Measurements from ENCODE around the gene RMND5B.
A peak's percentile ranks its signal among the peaks of the same experiment; 100 is the strongest.

RMND5B gene

DNA sequence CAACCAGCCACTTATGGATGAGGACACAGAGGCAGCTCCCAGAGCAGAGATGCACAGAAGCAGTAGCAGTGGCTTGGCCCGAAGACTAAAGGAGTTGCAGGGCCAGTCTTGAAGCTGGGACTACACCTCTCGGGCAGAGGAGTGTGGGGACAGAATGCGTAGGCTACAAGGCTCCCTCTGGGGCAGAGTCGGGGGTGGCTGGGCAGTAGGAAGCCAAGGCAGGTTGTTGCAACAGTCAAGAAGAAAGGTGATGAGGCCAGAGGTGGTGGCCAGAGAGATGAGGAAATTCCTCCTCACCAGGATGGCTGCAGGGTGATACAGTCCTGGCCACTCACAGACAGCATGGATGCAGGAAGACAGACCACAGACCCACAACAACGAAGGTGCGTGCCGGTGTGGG is 22.4 kb upstream of the RMND5B start:
- ATAC-seq (no peak), DNase-seq (no peak)
- Mint-ChIP-seq H3K27me3 (no peaks in the 10 kb centered on the region), H3K27ac (no peak overlapping the region), H3K9me3 (no peaks in the 10 kb centered on the region), H3K4me1 (peaks cover 51% of the 10 kb centered on the region), H3K4me3 (no peak overlapping the region)

DNA sequence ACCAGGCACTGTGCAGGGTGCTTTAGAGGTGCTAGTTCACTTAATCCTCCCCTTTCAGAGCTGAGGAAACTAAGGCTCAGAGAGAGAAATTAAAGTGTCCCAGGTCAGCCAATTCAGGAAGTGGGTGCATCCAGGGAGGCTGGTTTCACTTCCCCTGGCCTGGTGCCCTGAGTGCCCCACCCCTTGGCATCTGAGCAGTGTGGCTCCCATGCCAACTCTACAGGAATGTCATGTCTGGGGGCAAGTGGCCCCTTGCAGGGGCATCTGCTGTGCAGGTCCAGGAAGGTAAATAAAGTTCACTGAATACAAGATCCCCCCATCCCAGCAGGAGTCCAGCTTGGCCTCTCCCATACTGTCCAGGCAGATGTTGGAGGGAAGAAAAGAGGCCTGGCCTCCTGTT is 21.8 kb upstream of the RMND5B start:
- ATAC-seq = no peak
- no peak overlapping the region for H3K27ac Mint-ChIP-seq
- H3K27me3 Mint-ChIP-seq = no peaks in the 10 kb centered on the region

DNA sequence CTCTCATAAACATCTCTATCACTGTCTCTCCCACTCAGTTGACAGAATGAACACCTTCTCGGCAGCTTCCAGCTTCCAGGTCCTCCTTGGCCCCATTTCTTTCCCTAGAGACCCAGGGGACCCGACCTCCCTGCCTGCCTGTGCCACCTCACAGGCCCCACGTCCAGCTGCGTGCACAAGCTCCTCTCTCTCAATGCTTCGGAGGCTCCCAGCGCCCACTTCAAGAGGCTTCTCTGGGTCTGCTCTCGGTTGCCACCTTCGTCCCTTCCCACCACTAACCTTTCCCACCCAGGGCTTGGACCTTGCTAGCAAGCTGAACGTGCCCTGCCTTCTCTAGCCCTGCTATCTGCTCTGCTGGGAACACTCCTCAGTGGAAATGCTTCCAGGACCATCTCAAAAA is 20.3 kb upstream of the RMND5B start:
- ATAC-seq = no peak
- no peaks in the 10 kb centered on the region for H3K27me3 Mint-ChIP-seq
- peaks cover 39% of the 10 kb centered on the region for H3K4me1 Mint-ChIP-seq
- no peak for DNase-seq
- no peaks in the 10 kb centered on the region for H3K9me3 Mint-ChIP-seq
- peak overlapping the region in 1 of 2 donors; percentile 21 for H3K27ac Mint-ChIP-seq
- H3K4me3 Mint-ChIP-seq = no peak overlapping the region

More for the DNA sequence above, 21.8 kb upstream of the RMND5B start:
- Mint-ChIP-seq H3K9me3 (no peaks in the 10 kb centered on the region), H3K4me1 (peaks cover 46% of the 10 kb centered on the region), H3K4me3 (no peak overlapping the region)
- DNase-seq = no peak

DNA sequence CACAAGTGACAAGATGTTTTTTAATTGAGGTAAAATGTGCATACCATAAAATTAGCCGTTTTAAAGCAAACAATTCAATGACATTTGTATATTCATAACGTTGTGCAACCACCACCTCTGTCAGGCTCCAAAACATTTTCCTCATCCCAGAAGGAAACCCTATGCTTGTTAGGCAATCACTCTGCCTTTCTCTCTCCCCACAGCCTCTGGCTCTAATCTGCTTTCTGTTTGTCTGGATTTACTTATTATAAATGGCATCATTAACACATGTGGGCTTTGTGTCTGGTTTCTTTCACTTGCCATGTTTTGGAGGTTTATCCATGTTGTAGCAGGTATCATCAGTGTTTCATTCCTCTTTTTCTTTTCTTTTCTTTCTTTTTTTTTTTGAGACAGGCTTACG is 18.9 kb upstream of the RMND5B start:
- Mint-ChIP-seq H3K4me3 (no peak overlapping the region), H3K4me1 (peaks cover 46% of the 10 kb centered on the region), H3K27me3 (no peaks in the 10 kb centered on the region), H3K9me3 (no peaks in the 10 kb centered on the region), H3K27ac (no peak overlapping the region)
- no peak for ATAC-seq
- no peak for DNase-seq

DNA sequence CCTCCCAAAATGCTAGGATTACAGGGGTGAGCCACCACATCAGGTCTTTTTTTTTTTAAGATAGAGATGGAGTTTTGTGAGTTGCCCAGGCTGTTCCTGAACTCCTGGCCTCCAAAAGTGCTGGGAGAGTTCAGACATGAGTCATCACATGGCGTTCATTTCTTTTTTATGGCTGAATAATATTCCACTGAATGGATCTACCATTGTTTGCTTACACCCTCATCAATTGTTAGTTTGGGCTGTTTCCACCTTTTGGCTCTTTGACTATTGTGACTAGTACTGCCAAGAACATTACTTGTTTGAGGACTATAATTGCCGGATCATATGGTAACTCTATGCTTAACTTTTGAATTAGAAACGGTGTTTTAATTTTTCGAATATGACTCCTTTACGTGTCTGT is 18.3 kb upstream of the RMND5B start:
- peak overlapping the region; percentile 86 to 88 for H3K4me3 Mint-ChIP-seq
- H3K27ac Mint-ChIP-seq = no peak overlapping the region
- H3K9me3 Mint-ChIP-seq = no peaks in the 10 kb centered on the region
- H3K27me3 Mint-ChIP-seq = no peaks in the 10 kb centered on the region
- no peak for DNase-seq
- H3K4me1 Mint-ChIP-seq = peaks cover 50% of the 10 kb centered on the region
- ATAC-seq = no peak

DNA sequence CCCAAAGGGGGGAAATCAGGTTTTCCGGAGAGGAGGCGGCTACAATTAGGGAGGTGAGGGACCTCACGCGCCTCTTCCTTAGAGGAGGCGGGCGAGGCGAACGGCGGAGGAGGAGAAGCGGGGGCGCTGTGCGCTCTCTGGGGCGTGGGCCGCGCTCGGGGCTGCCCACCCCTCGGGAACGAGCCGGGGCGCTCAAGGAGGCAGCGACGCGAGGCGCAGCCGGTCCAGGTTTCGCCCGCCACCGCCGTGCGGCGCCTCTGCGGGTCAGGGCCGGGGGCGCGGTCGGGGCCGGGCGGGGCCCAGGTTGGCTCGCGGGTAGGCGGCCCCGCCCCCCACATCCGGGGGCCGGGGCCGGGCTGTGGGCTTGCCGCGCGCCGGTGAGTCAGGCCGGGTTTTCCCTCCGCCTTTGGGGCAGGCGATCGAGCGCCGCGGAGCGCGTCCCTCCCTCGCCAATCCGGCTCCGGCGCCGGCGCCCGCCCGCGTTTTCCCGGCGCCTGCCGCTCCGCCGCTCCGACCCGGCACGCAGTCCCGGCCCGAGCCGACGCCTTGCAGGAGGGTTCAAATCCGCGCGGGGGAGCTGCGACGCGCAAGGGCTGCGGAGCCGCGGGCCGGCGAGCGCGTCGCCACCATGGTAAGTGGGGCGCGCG is 17.6 kb upstream of the RMND5B start, which contains the start of gene N4BP3:
Gene N4BP3 (plus strand): TSS at position 392 of the 647 bp plus-strand sequence. CDS start 6,052 bp downstream, outside the sequence.
- ATAC-seq (peak; percentile 67), DNase-seq (peak; percentile 86 to 87)
- peaks cover 53% of the 10 kb centered on the region for H3K4me1 Mint-ChIP-seq
- peak within 1 kb of the TSS; percentile 97 to 99 for H3K4me3 Mint-ChIP-seq
- no peaks in the 10 kb centered on the region for H3K9me3 Mint-ChIP-seq
- no peaks in the 10 kb centered on the region for H3K27me3 Mint-ChIP-seq
- H3K27ac Mint-ChIP-seq = peak within 1 kb of the TSS; percentile 79 to 94

DNA sequence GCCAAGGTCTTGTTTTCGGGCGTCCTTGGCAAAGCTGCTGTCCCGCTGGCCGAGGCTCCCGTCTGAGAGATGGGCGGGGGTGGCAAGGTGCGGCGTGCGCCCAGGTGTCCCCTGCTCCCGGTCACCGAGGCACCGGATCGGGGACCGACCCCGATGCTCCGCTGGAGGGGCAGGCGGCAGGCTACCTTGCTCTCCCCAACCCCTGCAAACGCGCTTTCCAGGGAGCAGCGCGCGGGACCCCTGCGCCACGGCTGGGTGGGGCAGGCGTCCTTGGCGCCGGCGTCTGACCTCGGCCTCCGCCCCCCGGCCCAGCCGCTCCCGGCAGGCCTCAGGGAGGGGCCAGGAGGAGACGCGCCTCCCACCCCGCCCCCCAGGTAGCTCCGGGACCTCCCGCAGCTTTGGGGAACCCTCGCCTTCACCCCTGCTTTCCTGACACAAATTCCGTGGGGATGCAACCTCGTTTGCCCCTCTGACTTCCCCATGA is 16.9 kb upstream of the RMND5B start:
- Mint-ChIP-seq H3K9me3 (no peaks in the 10 kb centered on the region), H3K27ac (peak overlapping the region; percentile 79 to 94), H3K4me3 (peak overlapping the region; percentile 97 to 99), H3K4me1 (peaks cover 51% of the 10 kb centered on the region), H3K27me3 (no peaks in the 10 kb centered on the region)
- DNase-seq = peak; percentile 33
- ATAC-seq = no peak

DNA sequence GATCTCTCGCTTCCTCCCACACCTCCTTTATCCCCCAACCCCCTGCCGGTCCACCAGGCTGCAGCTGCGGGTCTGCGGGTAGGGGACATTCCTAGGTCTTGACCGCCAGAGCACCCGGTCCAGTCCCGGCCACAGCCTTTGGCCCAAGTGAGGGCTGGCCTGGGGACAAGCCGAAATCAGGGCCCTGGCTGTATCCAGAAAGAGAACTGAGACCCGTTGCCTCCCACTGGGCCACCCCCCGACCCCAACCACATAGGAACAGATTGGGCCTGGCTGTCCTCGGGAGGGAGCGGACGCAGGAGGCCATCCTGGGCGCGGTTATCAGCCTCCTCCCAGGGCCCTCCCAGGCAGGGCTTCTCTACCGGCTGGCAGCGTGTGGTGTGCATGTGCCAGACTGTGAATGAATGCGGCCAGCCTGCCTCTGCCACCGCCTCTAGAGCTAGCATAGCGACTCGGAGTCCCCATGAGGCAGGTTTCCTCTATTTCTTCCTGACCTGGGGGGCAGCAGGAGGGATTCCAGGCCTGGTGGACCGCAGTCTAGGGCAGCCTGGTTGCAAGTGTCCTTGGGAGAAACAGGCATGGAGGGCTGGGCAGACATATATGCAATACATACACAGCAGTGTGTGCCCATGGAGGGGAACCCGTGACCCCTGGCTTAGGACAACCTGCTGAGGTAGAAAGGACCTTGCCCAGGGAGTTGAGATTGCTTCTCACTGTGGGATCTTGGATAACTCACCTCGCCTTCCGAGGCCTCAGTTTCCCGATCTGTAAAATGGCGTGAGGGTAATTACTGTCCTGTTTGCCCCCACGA is 16.3 kb upstream of the RMND5B start:
- Mint-ChIP-seq H3K4me3 (peak overlapping the region; percentile 97 to 99), H3K27ac (peak overlapping the region; percentile 79 to 94), H3K27me3 (no peaks in the 10 kb centered on the region), H3K4me1 (peaks cover 54% of the 10 kb centered on the region), H3K9me3 (no peaks in the 10 kb centered on the region)
- ATAC-seq = peak; percentile 50
- DNase-seq = peak; percentile 48 to 58

DNA sequence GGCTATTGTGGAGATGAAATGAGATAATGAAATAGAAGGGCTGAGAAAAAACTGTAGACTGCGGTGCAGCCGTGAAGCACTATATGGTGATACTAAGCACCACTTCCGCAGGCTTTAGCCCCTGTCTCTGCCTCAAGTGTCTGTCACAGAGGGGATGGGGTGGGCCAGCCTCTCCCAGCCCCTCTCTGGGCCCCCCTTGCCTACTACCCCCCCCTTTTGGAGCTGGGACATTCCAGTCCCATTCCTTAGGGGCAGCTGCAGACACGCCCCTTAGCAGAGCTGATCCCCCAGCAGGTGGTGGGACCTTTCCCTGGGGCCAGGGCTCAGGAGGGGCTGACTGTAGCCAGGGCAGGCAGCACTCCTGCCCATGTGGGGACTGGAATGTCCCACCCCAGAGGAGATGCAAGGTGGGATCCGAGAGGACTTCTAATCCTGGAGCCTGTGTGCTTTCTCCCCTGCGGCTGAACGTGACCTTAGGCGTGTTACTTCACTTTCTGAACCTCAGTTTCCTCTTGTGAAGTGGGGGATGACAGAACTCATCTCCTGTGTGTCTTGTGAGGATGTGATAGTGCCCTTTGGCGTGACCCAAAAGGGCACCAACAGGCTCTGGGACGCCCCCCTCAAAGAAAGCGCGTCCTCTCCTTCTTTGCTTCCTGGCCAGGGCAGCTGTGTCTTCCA is 15.5 kb upstream of the RMND5B start:
- DNase-seq (peak; percentile 37 to 50), ATAC-seq (peak; percentile 68)
- Mint-ChIP-seq H3K27me3 (no peaks in the 10 kb centered on the region), H3K9me3 (no peaks in the 10 kb centered on the region), H3K4me3 (peak overlapping the region; percentile 97 to 99), H3K27ac (peak overlapping the region; percentile 73 to 92), H3K4me1 (peaks cover 61% of the 10 kb centered on the region)

DNA sequence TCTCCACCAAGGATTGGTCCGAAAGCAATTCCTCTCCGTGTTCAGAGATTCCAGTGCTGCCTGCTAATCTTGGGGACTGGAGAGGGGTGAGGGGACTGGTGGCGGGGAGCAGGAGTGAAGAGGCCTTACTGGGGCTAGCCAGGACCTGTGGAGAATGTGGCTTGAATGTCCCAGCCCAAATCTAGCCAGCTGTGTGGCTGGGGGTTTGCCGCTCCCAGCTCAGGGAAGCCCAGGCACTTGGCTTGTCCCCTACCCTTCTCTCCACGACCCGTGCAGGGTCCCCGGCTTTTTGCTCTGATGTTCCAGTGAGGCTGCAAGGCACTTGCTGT is 15.0 kb upstream of the RMND5B start:
- Mint-ChIP-seq H3K9me3 (no peaks in the 10 kb centered on the region), H3K4me1 (peaks cover 63% of the 10 kb centered on the region), H3K4me3 (peak overlapping the region; percentile 97 to 99), H3K27me3 (no peaks in the 10 kb centered on the region), H3K27ac (peak overlapping the region; percentile 49 to 92)
- peak; percentile 25 to 29 for DNase-seq
- no peak for ATAC-seq

DNA sequence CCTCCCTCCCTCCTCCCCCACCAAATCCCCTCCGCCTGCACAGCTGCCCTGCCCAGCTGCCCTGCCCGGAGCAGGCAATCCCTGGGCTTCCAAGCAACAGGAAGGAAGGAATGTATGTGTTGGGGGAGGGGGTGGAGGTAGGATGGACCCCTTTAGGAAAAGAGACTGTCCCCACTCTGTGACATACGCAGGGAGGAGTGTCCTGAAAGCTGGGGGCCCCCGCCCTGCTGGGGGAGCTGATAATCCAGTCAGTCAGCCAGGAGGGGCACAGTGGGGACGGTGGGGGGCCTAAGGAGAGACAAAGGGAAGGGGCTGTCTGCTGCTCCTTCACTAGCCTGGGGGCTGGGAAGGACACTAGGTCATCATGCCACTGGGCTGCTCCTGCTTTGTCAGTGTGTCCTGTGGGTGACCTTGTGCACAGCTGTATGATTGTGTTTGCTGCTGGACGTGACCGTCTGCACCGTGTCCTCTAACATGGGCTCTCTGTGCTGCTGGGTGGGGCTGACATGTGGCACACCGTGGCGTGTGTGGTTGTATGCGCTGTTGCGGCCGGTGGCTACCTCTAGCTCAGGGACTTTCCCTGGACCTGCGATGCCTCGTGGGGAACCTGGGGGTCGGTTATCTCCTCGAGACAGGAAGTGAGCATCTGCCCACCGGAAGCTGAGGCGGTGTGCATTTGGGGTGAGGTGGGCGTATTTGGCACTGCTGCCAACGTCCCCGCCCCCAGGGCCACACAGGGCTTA is 14.5 kb upstream of the RMND5B start:
- H3K9me3 Mint-ChIP-seq = no peaks in the 10 kb centered on the region
- DNase-seq (peak; percentile 78 to 90), ATAC-seq (peak; percentile 73)
- H3K27me3 Mint-ChIP-seq = no peaks in the 10 kb centered on the region
- H3K4me1 Mint-ChIP-seq = peaks cover 68% of the 10 kb centered on the region
- peak overlapping the region; percentile 10 to 92 for H3K27ac Mint-ChIP-seq
- H3K4me3 Mint-ChIP-seq = peak overlapping the region; percentile 97 to 99

DNA sequence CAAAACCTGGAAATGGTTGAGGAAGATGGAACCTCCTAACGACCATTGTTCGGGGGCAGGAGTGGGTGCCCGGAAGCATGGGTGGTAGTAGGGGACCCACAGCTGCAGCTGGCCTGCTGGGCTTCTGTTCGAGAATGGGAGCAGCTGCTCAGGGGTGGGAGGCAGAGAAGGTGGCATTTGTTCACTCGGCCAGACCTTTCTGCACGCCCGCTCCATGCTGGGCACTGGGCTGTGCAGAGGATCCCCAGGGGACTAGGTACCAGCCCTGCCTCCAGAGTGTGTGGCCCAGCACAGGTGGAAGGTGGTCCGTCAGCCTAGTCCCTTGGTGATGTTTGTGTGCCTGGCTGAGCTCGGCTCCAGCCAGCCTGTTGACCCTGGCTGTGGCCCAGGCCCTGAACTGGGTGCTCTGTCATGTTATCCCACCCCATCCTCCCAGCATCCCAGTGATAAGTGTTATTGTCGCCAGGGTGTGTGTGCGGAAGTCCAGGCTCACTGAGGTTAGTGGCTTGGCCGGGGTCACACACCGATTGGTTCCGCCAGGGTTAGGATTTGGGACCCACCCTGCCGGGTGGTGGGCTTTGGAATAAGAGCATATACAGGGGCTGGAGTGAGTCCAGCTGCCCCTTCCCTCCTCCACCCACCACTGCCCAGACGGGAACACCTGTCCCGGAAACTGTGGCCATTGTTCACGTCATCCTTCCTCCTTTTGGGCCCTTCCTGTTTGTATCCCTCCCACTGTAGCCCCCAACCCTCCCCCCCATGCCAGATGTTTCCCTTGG is 12.7 kb upstream of the RMND5B start:
- DNase-seq = peak in 1 of 2 donors; percentile 1
- no peak for ATAC-seq
- Mint-ChIP-seq H3K4me3 (peak overlapping the region in 1 of 2 donors; percentile 52), H3K9me3 (no peaks in the 10 kb centered on the region), H3K4me1 (peaks cover 78% of the 10 kb centered on the region), H3K27ac (no peak overlapping the region), H3K27me3 (no peaks in the 10 kb centered on the region)

DNA sequence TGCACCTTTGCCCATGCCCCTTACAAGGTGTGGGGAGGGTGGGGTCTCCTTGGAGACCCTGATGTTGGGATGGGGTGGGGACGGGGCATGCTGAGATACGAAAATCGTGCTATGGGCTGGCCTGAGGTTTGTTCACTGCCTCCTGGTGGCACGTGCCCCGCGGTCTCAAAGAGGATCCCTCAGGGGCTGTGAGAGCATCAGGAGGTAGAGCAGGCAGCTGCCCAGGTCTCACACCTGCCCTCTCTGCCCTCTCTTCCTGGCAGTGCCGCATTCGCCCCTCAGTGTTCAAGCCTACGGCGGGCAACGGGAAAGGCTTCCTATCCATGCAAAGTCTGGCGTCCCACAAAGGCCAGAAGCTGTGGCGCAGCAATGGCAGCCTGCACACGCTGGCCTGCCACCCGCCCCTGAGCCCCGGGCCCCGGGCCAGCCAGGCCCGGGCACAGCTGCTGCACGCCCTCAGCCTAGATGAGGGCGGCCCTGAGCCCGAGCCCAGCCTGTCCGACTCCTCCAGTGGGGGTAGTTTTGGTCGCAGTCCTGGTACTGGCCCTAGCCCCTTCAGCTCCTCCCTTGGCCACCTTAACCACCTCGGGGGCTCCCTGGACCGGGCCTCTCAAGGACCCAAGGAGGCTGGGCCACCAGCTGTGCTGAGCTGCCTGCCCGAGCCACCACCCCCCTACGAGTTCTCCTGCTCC is 10.8 kb upstream of the RMND5B start:
- peaks cover 90% of the 10 kb centered on the region for H3K4me1 Mint-ChIP-seq
- H3K27ac Mint-ChIP-seq = no peak overlapping the region
- no peak for ATAC-seq
- no peaks in the 10 kb centered on the region for H3K27me3 Mint-ChIP-seq
- no peak for DNase-seq
- H3K4me3 Mint-ChIP-seq = peak overlapping the region in 1 of 2 donors; percentile 72
- H3K9me3 Mint-ChIP-seq = no peaks in the 10 kb centered on the region

All from stimulated activated naive CD8-positive, alpha-beta T cell treated with anti-CD3 and anti-CD28 coated beads, Interleukin-15, amount 100 ng/mL, for 72 hours (primary cell).